ENCODE data around the gene TEC. TPM values are rescaled to one million over a fixed set of nuclear protein-coding genes. Genes with fewer than 3 reads are reported as not detected.
"Not testable (repeated sequence)": the region's sequence is repeated elsewhere in the genome, so short reads cannot be mapped to it uniquely, and the experiment has no call there.

TEC gene
- total RNA-seq, 1 donor from 2014 or later, result 8.8 TPM

DNA sequence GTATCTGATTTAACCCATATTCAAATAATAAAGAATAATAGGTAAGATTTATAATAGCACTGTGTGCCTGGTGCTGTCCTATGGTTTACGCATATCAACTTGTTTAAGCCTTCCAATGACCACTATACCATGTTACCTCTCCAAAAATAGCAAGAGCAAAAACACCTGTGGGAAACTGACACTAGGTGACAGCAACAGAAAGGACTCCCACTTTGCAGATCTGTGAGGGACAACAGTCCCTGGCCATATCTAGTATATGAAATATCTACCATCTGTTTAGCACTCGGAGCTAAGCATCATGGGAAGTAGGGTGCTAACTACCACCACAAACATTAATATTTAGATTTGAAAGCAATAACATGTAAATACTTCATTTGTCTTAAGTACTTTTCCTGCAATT is 79.9 kb downstream of the TEC start:
- Mint-ChIP-seq H3K9me3 (no peaks in the 10 kb centered on the region), H3K4me1 (peaks cover 31% of the 10 kb centered on the region), H3K27me3 (no peaks in the 10 kb centered on the region), H3K36me3 (ENCODE audit: low read depth) (no peaks in the 10 kb centered on the region), H3K27ac (no peak overlapping the region), H3K4me3 (no peak overlapping the region)
- ChIA-PET POLR2A (no interaction called here), CTCF (no interaction called here)
- ATAC-seq (ENCODE audit: low read depth) (no peak), DNase-seq (no peak)
- intact Hi-C loops (cut with micrococcal nuclease), result loop anchor here (5.0 kb wide), 1 partner anchor 38 kb away; no protein-coding TSS in a partner anchor
- TF ChIP-seq, protein P1, sequence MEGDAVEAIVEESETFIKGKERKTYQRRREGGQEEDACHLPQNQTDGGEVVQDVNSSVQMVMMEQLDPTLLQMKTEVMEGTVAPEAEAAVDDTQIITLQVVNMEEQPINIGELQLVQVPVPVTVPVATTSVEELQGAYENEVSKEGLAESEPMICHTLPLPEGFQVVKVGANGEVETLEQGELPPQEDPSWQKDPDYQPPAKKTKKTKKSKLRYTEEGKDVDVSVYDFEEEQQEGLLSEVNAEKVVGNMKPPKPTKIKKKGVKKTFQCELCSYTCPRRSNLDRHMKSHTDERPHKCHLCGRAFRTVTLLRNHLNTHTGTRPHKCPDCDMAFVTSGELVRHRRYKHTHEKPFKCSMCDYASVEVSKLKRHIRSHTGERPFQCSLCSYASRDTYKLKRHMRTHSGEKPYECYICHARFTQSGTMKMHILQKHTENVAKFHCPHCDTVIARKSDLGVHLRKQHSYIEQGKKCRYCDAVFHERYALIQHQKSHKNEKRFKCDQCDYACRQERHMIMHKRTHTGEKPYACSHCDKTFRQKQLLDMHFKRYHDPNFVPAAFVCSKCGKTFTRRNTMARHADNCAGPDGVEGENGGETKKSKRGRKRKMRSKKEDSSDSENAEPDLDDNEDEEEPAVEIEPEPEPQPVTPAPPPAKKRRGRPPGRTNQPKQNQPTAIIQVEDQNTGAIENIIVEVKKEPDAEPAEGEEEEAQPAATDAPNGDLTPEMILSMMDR (IDR thresholded peaks at IDR 0.05), result no peak

DNA sequence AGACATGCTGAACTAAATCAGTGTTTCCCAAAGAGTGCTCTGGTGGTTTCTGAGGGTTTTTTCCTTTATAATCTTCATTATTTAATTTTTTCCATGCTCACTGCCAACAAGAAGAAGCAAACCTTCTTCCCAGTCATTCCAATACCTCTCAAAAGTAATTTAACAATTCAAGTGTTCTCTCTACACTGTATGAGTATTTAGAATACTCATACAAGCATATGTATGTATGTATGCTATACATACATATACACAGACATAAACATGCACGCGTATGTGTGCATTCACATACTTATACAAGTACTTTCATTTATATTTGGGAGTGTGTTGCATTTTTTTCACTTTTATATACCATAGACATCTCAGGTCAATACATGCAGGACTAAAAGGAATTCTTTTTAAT is 81.2 kb downstream of the TEC start:
- H3K27ac Mint-ChIP-seq, result no peak overlapping the region
- TF ChIP-seq, protein P1 (IDR thresholded peaks at IDR 0.05), result no peak
- H3K36me3 Mint-ChIP-seq (ENCODE audit: low read depth), result peaks cover 2% of the 10 kb centered on the region
- no peak for ATAC-seq (ENCODE audit: low read depth)
- no peaks in the 10 kb centered on the region for H3K9me3 Mint-ChIP-seq
- no peak overlapping the region for H3K4me3 Mint-ChIP-seq
- peaks cover 18% of the 10 kb centered on the region for H3K4me1 Mint-ChIP-seq
- intact Hi-C loops (cut with micrococcal nuclease), result no loop called here
- CTCF ChIA-PET, result no interaction called here
- POLR2A ChIA-PET, result no interaction called here
- no peak for DNase-seq
- no peaks in the 10 kb centered on the region for H3K27me3 Mint-ChIP-seq

DNA sequence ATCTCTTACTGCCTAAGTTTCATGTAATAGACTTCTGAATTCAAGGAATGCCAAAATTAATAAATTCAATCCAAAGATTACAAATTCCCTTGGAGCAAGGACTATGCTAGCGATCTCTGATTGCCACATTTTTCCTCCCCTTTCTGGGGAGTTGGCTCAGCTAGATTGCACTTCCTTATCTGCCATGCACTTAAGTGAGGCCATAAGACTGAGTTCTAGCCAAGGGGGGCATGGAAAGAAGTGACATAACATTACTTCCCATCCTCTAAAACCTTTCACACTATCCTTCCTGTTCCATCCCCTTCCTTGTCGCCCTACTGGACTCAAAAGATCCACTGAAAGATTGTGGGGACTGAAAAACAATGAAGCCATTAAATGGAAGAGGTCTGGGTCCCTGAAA is 81.8 kb downstream of the TEC start:
- CTCF ChIA-PET, result no interaction called here
- Mint-ChIP-seq H3K36me3 (ENCODE audit: low read depth) (peaks cover 2% of the 10 kb centered on the region), H3K27me3 (no peaks in the 10 kb centered on the region), H3K4me1 (peaks cover 14% of the 10 kb centered on the region), H3K9me3 (no peaks in the 10 kb centered on the region), H3K4me3 (no peak overlapping the region), H3K27ac (no peak overlapping the region)
- TF ChIP-seq, protein P1 (IDR thresholded peaks at IDR 0.05), result no peak
- DNase-seq (no peak), ATAC-seq (ENCODE audit: low read depth) (no peak)
- intact Hi-C loops (cut with micrococcal nuclease), result no loop called here
- POLR2A ChIA-PET, result no interaction called here

DNA sequence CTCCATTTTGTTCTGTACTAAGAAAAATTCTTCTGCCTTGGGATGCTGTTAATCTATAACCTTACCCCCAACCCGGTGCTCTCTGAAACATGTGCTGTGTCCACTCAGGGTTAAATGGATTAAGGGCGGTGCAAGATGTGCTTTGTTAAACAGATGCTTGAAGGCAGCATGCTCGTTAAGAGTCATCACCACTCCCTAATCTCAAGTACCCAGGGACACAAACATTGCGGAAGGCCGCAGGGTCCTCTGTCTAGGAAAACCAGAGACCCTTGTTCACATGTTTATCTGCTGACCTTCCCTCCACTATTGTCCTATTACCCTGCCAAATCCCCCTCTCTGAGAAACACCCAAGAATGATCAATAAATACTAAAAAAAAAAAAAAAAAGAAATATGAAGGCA is 82.6 kb downstream of the TEC start:
- CTCF ChIA-PET; H3K27ac Mint-ChIP-seq; H3K4me3 Mint-ChIP-seq; ATAC-seq (ENCODE audit: low read depth); H3K27me3 Mint-ChIP-seq; H3K36me3 Mint-ChIP-seq (ENCODE audit: low read depth); DNase-seq; H3K9me3 Mint-ChIP-seq; POLR2A ChIA-PET; intact Hi-C loops (cut with micrococcal nuclease): not testable (repeated sequence)
- H3K4me1 Mint-ChIP-seq, result peaks cover 11% of the 10 kb centered on the region

DNA sequence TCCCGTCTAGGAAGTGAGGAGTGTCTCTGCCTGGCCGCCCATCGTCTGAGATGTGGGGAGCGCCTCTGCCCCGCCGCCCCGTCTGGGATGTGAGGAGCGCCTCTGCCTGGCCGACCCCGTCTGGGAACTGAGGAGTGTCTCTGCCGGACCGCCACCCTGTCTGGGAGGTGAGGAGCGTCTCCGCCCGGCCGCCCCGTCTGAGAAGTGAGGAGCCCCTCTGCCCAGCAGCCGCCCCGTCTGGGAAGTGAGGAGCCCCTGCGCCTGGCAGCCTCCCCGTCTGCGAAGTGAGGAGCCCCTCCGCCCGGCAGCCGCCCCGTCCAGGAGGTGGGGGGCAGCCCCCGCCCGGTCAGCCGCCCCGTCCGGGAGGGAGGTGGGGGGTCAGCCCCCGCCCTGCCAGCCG is 83.2 kb downstream of the TEC start:
- H3K36me3 Mint-ChIP-seq (ENCODE audit: low read depth); H3K9me3 Mint-ChIP-seq; DNase-seq; ATAC-seq (ENCODE audit: low read depth); intact Hi-C loops (cut with micrococcal nuclease); CTCF ChIA-PET; H3K4me3 Mint-ChIP-seq; POLR2A ChIA-PET; H3K27ac Mint-ChIP-seq; H3K27me3 Mint-ChIP-seq: not testable (repeated sequence)
- peaks cover 13% of the 10 kb centered on the region for H3K4me1 Mint-ChIP-seq

DNA sequence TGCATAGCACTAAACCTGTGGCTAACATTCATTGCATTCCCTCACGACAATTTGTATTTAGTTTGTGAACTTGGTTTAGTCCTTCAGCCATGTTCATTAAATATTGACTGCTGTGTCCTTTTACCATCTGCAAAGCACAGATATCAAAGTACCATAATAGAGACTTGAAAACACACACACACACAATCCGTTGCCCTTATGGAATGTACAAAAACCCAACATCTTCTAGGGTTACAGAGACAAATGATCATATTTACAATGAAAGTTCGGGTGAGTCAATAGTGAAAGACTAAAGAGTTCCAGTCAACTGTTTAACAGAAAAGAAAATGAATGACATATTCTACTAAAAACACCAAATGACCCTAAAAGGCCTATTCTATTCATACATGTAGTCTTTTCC is 84.8 kb downstream of the TEC start:
- H3K27ac Mint-ChIP-seq, result no peak overlapping the region
- no peak overlapping the region for H3K4me3 Mint-ChIP-seq
- DNase-seq, result no peak

More for the DNA sequence above, 84.8 kb downstream of the TEC start:
- no peaks in the 10 kb centered on the region for H3K27me3 Mint-ChIP-seq
- POLR2A ChIA-PET, result no interaction called here
- ATAC-seq (ENCODE audit: low read depth), result no peak
- H3K4me1 Mint-ChIP-seq, result peaks cover 1% of the 10 kb centered on the region
- TF ChIP-seq, protein P1 (IDR thresholded peaks at IDR 0.05), result no peak
- intact Hi-C loops (cut with micrococcal nuclease), result no loop called here
- no peaks in the 10 kb centered on the region for H3K9me3 Mint-ChIP-seq
- peaks cover 2% of the 10 kb centered on the region for H3K36me3 Mint-ChIP-seq (ENCODE audit: low read depth)
- CTCF ChIA-PET, result no interaction called here
